ENCODE results near the gene HRCT1.

The HRCT1 gene

GRCh38 chr9:35940458-35941407 lies 34.7 kb downstream of the HRCT1 start:
- Histone ChIP-seq H3K9me3 (ENCODE audit: control insufficient read depth in 2 of 2, low read length in 2 of 2) (no peaks in the 10 kb centered on the region), H3K27ac (ENCODE audit: low read depth in 2 of 2, low read length in 2 of 2) (peak overlapping the region; percentile 34 to 41), H3K9ac (ENCODE audit: low read depth in 1 of 2, low read length in 2 of 2) (no peak overlapping the region), H3K27me3 (ENCODE audit: control insufficient read depth in 2 of 2, insufficient read depth in 2 of 2, low read length in 2 of 2) (no peaks in the 10 kb centered on the region), H3K4me1 (ENCODE audit: control insufficient read depth in 2 of 2, insufficient read depth in 2 of 2, low read length in 2 of 2) (peaks cover 28 to 32% of the 10 kb centered on the region in 2 donors), H3K4me3 (ENCODE audit: low read length in 2 of 2) (no peak overlapping the region), H3K36me3 (ENCODE audit: control insufficient read depth in 2 of 2, insufficient read depth in 2 of 2, low read length in 2 of 2) (no peaks in the 10 kb centered on the region)

GRCh38 chr9:35942286-35942685 lies 36.3 kb downstream of the HRCT1 start:
- no peak overlapping the region for H3K4me3 ChIP-seq (ENCODE audit: low read length in 2 of 2)
- no peak overlapping the region for H3K9ac ChIP-seq (ENCODE audit: low read depth in 1 of 2, low read length in 2 of 2)
- no peak overlapping the region for H3K27ac ChIP-seq (ENCODE audit: low read depth in 2 of 2, low read length in 2 of 2)
- no peaks in the 10 kb centered on the region for H3K9me3 ChIP-seq (ENCODE audit: control insufficient read depth in 2 of 2, low read length in 2 of 2)
- H3K27me3 ChIP-seq (ENCODE audit: control insufficient read depth in 2 of 2, insufficient read depth in 2 of 2, low read length in 2 of 2), result no peaks in the 10 kb centered on the region
- H3K4me1 ChIP-seq (ENCODE audit: control insufficient read depth in 2 of 2, insufficient read depth in 2 of 2, low read length in 2 of 2), result peaks cover 31 to 34% of the 10 kb centered on the region in 2 donors
- H3K36me3 ChIP-seq (ENCODE audit: control insufficient read depth in 2 of 2, insufficient read depth in 2 of 2, low read length in 2 of 2), result no peaks in the 10 kb centered on the region

GRCh38 chr9:35944173-35944572 lies 38.2 kb downstream of the HRCT1 start:
- Histone ChIP-seq H3K27ac (ENCODE audit: low read depth in 2 of 2, low read length in 2 of 2) (peak overlapping the region; percentile 62 to 74), H3K4me1 (ENCODE audit: control insufficient read depth in 2 of 2, insufficient read depth in 2 of 2, low read length in 2 of 2) (peaks cover 50 to 52% of the 10 kb centered on the region in 2 donors), H3K9me3 (ENCODE audit: control insufficient read depth in 2 of 2, low read length in 2 of 2) (no peaks in the 10 kb centered on the region), H3K9ac (ENCODE audit: low read depth in 1 of 2, low read length in 2 of 2) (peak overlapping the region in 1 of 2 donors; percentile 24), H3K27me3 (ENCODE audit: control insufficient read depth in 2 of 2, insufficient read depth in 2 of 2, low read length in 2 of 2) (no peaks in the 10 kb centered on the region), H3K36me3 (ENCODE audit: control insufficient read depth in 2 of 2, insufficient read depth in 2 of 2, low read length in 2 of 2) (no peaks in the 10 kb centered on the region), H3K4me3 (ENCODE audit: low read length in 2 of 2) (no peak overlapping the region)

- H3K4me1 ChIP-seq (ENCODE audit: control insufficient read depth in 2 of 2, insufficient read depth in 2 of 2, low read length in 2 of 2), result peaks cover 54 to 55% of the 10 kb centered on the region in 2 donors
Measured at GRCh38 chr9:35944841-35945240, 38.8 kb downstream of the HRCT1 start.

GRCh38 chr9:35945341-35946018 lies 39.5 kb downstream of the HRCT1 start:
- Histone ChIP-seq H3K4me1 (ENCODE audit: control insufficient read depth in 2 of 2, insufficient read depth in 2 of 2, low read length in 2 of 2) (peaks cover 50 to 52% of the 10 kb centered on the region in 2 donors), H3K4me3 (ENCODE audit: low read length in 2 of 2) (peak overlapping the region; percentile 19 to 37), H3K9ac (ENCODE audit: low read depth in 1 of 2, low read length in 2 of 2) (no peak overlapping the region), H3K9me3 (ENCODE audit: control insufficient read depth in 2 of 2, low read length in 2 of 2) (no peaks in the 10 kb centered on the region), H3K36me3 (ENCODE audit: control insufficient read depth in 2 of 2, insufficient read depth in 2 of 2, low read length in 2 of 2) (no peaks in the 10 kb centered on the region), H3K27ac (ENCODE audit: low read depth in 2 of 2, low read length in 2 of 2) (peak overlapping the region; percentile 62 to 74), H3K27me3 (ENCODE audit: control insufficient read depth in 2 of 2, insufficient read depth in 2 of 2, low read length in 2 of 2) (no peaks in the 10 kb centered on the region)

More at GRCh38 chr9:35944841-35945240, 38.8 kb downstream of the HRCT1 start:
- peak overlapping the region; percentile 62 to 74 for H3K27ac ChIP-seq (ENCODE audit: low read depth in 2 of 2, low read length in 2 of 2)
- H3K27me3 ChIP-seq (ENCODE audit: control insufficient read depth in 2 of 2, insufficient read depth in 2 of 2, low read length in 2 of 2), result no peaks in the 10 kb centered on the region
- no peaks in the 10 kb centered on the region for H3K36me3 ChIP-seq (ENCODE audit: control insufficient read depth in 2 of 2, insufficient read depth in 2 of 2, low read length in 2 of 2)
- peak overlapping the region in 1 of 2 donors; percentile 24 for H3K9ac ChIP-seq (ENCODE audit: low read depth in 1 of 2, low read length in 2 of 2)
- no peaks in the 10 kb centered on the region for H3K9me3 ChIP-seq (ENCODE audit: control insufficient read depth in 2 of 2, low read length in 2 of 2)
- H3K4me3 ChIP-seq (ENCODE audit: low read length in 2 of 2), result no peak overlapping the region

GRCh38 chr9:35948451-35948850 lies 42.4 kb downstream of the HRCT1 start:
- H3K4me3 ChIP-seq (ENCODE audit: low read length in 2 of 2), result no peak overlapping the region
- H3K9me3 ChIP-seq (ENCODE audit: control insufficient read depth in 2 of 2, low read length in 2 of 2), result no peaks in the 10 kb centered on the region
- H3K27me3 ChIP-seq (ENCODE audit: control insufficient read depth in 2 of 2, insufficient read depth in 2 of 2, low read length in 2 of 2), result no peaks in the 10 kb centered on the region
- H3K4me1 ChIP-seq (ENCODE audit: control insufficient read depth in 2 of 2, insufficient read depth in 2 of 2, low read length in 2 of 2), result peaks cover 41 to 47% of the 10 kb centered on the region in 2 donors
- peak overlapping the region in 1 of 2 donors; percentile 14 for H3K9ac ChIP-seq (ENCODE audit: low read depth in 1 of 2, low read length in 2 of 2)
- peak overlapping the region; percentile 84 to 87 for H3K27ac ChIP-seq (ENCODE audit: low read depth in 2 of 2, low read length in 2 of 2)
- H3K36me3 ChIP-seq (ENCODE audit: control insufficient read depth in 2 of 2, insufficient read depth in 2 of 2, low read length in 2 of 2), result no peaks in the 10 kb centered on the region

GRCh38 chr9:35948901-35949318 lies 42.9 kb downstream of the HRCT1 start:
- no peaks in the 10 kb centered on the region for H3K36me3 ChIP-seq (ENCODE audit: control insufficient read depth in 2 of 2, insufficient read depth in 2 of 2, low read length in 2 of 2)
- H3K9me3 ChIP-seq (ENCODE audit: control insufficient read depth in 2 of 2, low read length in 2 of 2), result no peaks in the 10 kb centered on the region
- H3K9ac ChIP-seq (ENCODE audit: low read depth in 1 of 2, low read length in 2 of 2), result peak overlapping the region in 1 of 2 donors; percentile 14
- no peaks in the 10 kb centered on the region for H3K27me3 ChIP-seq (ENCODE audit: control insufficient read depth in 2 of 2, insufficient read depth in 2 of 2, low read length in 2 of 2)
- peak overlapping the region; percentile 84 to 87 for H3K27ac ChIP-seq (ENCODE audit: low read depth in 2 of 2, low read length in 2 of 2)
- peaks cover 41 to 49% of the 10 kb centered on the region in 2 donors for H3K4me1 ChIP-seq (ENCODE audit: control insufficient read depth in 2 of 2, insufficient read depth in 2 of 2, low read length in 2 of 2)
- H3K4me3 ChIP-seq (ENCODE audit: low read length in 2 of 2), result peak overlapping the region in 1 of 2 donors; percentile 33

- no peaks in the 10 kb centered on the region for H3K36me3 ChIP-seq (ENCODE audit: control insufficient read depth in 2 of 2, insufficient read depth in 2 of 2, low read length in 2 of 2)
- H3K27ac ChIP-seq (ENCODE audit: low read depth in 2 of 2, low read length in 2 of 2), result no peak overlapping the region
- no peak overlapping the region for H3K4me3 ChIP-seq (ENCODE audit: low read length in 2 of 2)
- H3K4me1 ChIP-seq (ENCODE audit: control insufficient read depth in 2 of 2, insufficient read depth in 2 of 2, low read length in 2 of 2), result peaks cover 24 to 31% of the 10 kb centered on the region in 2 donors
- H3K9me3 ChIP-seq (ENCODE audit: control insufficient read depth in 2 of 2, low read length in 2 of 2), result no peaks in the 10 kb centered on the region
- no peak overlapping the region for H3K9ac ChIP-seq (ENCODE audit: low read depth in 1 of 2, low read length in 2 of 2)
- no peaks in the 10 kb centered on the region for H3K27me3 ChIP-seq (ENCODE audit: control insufficient read depth in 2 of 2, insufficient read depth in 2 of 2, low read length in 2 of 2)
Measured at GRCh38 chr9:35951736-35952135, 45.7 kb downstream of the HRCT1 start.

- Histone ChIP-seq H3K9me3 (ENCODE audit: control insufficient read depth in 2 of 2, low read length in 2 of 2) (no peaks in the 10 kb centered on the region), H3K27ac (ENCODE audit: low read depth in 2 of 2, low read length in 2 of 2) (no peak overlapping the region), H3K4me3 (ENCODE audit: low read length in 2 of 2) (no peak overlapping the region), H3K9ac (ENCODE audit: low read depth in 1 of 2, low read length in 2 of 2) (no peak overlapping the region), H3K4me1 (ENCODE audit: control insufficient read depth in 2 of 2, insufficient read depth in 2 of 2, low read length in 2 of 2) (peaks cover 19 to 27% of the 10 kb centered on the region in 2 donors), H3K36me3 (ENCODE audit: control insufficient read depth in 2 of 2, insufficient read depth in 2 of 2, low read length in 2 of 2) (no peaks in the 10 kb centered on the region), H3K27me3 (ENCODE audit: control insufficient read depth in 2 of 2, insufficient read depth in 2 of 2, low read length in 2 of 2) (no peaks in the 10 kb centered on the region)
Measured at GRCh38 chr9:35952526-35953191, 46.7 kb downstream of the HRCT1 start.

Measured in mucosa of rectum (tissue), 2 donors.